Central memory CD8-positive, alpha-beta T cell (primary cell): ENCODE data around the gene USP11.

Experiments
- ATAC-seq: fragments of 150-1000 bp; cut with Tn5 transposase; replicated peaks from 2 replicates; pipeline ENCODE4 v1.10.0; 2022; ENCODE audit warnings: mild to moderate bottlenecking, moderate FRiP score, moderate number of reproducible peaks; ENCODE audit not compliant: poor library complexity, severe bottlenecking; ENCODE audit errors: extremely low read depth
- DNase-seq, 2 donors: peaks; one replicate each; pipeline ENCODE4 v3.0.0; 2021; ENCODE audit warnings: low spot score in 2 of 2
- H3K27ac Mint-ChIP-seq: one replicate; pipeline ENCODE4 v1.8.0; 2022; ENCODE audit warnings: low read depth, mild to moderate bottlenecking, moderate library complexity, mixed read lengths
- H3K27me3 Mint-ChIP-seq: one replicate; pipeline ENCODE4 v1.8.0; 2022; ENCODE audit warnings: mixed read lengths
- H3K36me3 Mint-ChIP-seq: one replicate; pipeline ENCODE4 v1.8.0; 2022; ENCODE audit warnings: mild to moderate bottlenecking, moderate library complexity, mixed read lengths; ENCODE audit not compliant: insufficient read depth
- H3K4me1 Mint-ChIP-seq: one replicate; pipeline ENCODE4 v1.8.0; 2022; ENCODE audit warnings: mixed read lengths
- H3K4me3 Mint-ChIP-seq: one replicate; pipeline ENCODE4 v1.8.0; 2022; ENCODE audit warnings: mild to moderate bottlenecking, moderate library complexity, mixed read lengths
- H3K9me3 Mint-ChIP-seq: one replicate; pipeline ENCODE4 v1.8.0; 2022; ENCODE audit warnings: mixed read lengths

USP11 gene

DNA sequence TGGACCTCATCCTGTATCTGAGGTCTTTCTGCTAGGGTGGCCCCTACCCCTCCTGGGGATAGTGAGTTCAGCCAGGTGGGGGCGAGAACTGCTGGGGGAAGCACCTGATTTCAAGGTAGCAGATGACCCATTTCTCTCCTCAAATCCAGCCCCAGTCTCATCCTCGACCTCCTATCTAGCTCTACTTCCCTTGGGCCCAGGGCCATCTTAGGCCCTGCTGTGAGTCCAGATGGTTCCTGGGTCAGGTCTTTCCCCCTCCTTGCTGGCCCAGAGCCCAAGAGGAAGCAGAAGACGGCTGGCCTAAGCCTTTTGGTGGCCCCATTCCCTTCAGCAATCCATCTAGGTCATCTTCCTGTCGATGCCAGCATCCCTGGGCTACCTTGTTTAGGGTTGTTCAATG, 11.1 kb upstream of the USP11 start:
- H3K27me3 Mint-ChIP-seq: no peaks in the 10 kb centered on the region
- ATAC-seq (no peak), DNase-seq (no peak)
- no peak overlapping the region for H3K4me3 Mint-ChIP-seq
- peaks cover 26% of the 10 kb centered on the region for H3K36me3 Mint-ChIP-seq
- H3K9me3 Mint-ChIP-seq: no peaks in the 10 kb centered on the region
- peaks cover 41% of the 10 kb centered on the region for H3K4me1 Mint-ChIP-seq
- no peak overlapping the region for H3K27ac Mint-ChIP-seq

DNA sequence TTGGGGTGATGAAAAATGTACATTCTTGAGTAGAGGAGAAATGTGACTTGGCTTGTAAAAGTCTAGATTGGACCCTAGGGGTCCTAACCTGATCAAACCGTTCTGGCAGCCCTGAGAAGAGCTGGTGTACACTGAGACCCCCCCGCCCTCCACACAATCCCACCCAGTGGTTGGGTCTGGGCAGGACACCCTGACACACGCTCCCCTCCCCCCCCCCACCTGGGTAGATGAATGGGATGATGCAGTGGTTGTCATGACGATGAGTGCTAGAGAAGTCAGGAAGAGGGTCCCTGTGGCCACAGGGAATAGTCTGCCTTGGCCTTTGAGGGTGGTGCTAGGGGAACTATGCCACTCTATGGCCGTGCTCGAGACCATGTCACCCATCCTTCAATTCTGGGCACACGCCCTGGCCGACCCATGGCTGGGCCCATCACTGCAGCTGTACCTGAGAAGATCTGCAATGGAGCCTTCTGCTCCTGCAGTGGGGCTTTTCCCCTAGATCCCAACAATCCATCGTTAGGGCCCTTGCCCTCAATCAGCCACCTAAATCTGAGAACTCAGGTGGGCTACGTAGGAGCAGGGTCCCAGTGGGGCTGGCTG, 10.0 kb upstream of the USP11 start:
- H3K36me3 Mint-ChIP-seq: peaks cover 23% of the 10 kb centered on the region
- H3K27ac Mint-ChIP-seq: no peak overlapping the region
- no peak for ATAC-seq

DNA sequence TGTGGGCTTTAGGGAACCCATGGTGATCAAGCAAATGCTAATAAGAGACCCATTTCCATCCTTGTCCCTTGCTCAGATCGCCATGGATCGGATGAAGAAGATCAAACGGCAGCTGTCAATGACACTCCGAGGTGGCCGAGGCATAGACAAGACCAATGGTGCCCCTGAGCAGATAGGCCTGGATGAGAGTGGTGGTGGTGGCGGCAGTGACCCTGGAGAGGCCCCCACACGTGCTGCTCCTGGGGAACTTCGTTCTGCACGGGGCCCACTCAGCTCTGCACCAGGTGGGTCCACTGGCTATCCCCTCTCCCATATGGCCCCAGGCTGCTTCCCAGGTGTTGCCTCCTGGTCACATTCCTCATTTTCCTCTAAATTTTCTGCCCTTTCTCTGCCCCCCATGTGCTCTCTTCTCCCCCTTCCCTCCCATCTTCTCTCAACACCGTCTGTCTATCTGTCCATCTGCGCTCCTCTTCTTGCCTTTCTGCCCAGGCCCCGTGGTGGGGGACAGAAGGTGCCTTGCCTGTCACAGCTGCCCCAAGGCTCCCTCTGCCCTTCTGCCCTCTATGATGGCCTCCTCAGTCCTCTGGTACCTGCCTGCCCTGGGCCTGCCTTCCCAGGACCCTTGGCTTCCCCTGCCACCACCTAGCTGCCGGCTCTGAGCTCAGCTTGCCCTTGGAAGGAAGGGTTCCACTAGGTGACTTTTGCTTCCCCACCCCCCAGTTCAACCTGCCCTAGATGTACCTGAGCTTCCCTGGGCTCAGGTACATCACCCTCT, 9.1 kb upstream of the USP11 start:
- ATAC-seq (no peak), DNase-seq (no peak)
- Mint-ChIP-seq H3K9me3 (no peaks in the 10 kb centered on the region), H3K27me3 (no peaks in the 10 kb centered on the region), H3K27ac (no peak overlapping the region), H3K36me3 (peaks cover 20% of the 10 kb centered on the region), H3K4me1 (peaks cover 33% of the 10 kb centered on the region), H3K4me3 (no peak overlapping the region)

More for the DNA sequence above, 10.0 kb upstream of the USP11 start:
- no peaks in the 10 kb centered on the region for H3K27me3 Mint-ChIP-seq
- H3K4me1 Mint-ChIP-seq: peaks cover 33% of the 10 kb centered on the region
- DNase-seq: no peak
- H3K9me3 Mint-ChIP-seq: no peaks in the 10 kb centered on the region
- no peak overlapping the region for H3K4me3 Mint-ChIP-seq

DNA sequence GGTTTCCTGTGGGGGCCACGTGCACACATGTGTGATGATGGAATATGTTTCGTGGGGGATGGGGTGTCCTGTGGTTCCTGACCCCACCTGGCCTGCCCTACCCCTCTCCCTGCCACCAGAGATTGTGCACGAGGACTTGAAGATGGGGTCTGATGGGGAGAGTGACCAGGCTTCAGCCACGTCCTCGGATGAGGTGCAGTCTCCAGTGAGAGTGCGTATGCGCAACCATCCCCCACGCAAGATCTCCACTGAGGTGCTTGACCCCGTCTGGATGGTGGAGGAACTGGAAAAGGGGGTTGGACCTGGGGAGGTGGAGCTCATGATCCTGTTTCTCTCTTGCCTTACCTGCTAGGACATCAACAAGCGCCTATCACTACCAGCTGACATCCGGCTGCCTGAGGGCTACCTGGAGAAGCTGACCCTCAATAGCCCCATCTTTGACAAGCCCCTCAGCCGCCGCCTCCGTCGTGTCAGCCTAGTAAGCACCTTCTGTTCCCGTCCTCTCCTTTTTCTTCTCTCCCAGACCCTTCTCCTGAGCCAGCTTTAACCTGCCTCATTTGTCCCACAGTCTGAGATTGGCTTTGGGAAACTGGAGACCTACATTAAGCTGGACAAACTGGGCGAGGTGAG, 8.4 kb upstream of the USP11 start:
- H3K27me3 Mint-ChIP-seq: no peaks in the 10 kb centered on the region
- H3K4me3 Mint-ChIP-seq: no peak overlapping the region
- no peaks in the 10 kb centered on the region for H3K9me3 Mint-ChIP-seq
- H3K27ac Mint-ChIP-seq: peak overlapping the region; percentile 29
- no peak for ATAC-seq
- DNase-seq: no peak
- peaks cover 20% of the 10 kb centered on the region for H3K36me3 Mint-ChIP-seq
- peaks cover 28% of the 10 kb centered on the region for H3K4me1 Mint-ChIP-seq

DNA sequence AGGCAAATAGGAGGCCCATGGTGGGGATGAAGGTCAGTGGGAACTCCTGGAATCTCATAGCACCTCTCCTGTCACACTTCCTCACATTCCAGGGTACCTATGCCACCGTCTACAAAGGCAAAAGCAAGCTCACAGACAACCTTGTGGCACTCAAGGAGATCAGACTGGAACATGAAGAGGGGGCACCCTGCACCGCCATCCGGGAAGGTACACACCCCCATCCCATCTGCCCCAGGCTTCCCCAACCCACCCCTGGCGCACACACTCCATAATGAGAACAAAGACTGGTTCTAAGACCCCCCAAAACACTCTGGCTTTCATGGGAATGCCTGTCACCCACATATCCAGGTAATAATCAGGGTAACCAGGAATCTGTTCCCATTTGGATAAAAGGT, 7.9 kb upstream of the USP11 start:
- Mint-ChIP-seq H3K4me3 (no peak overlapping the region), H3K27ac (peak overlapping the region; percentile 29), H3K27me3 (no peaks in the 10 kb centered on the region), H3K36me3 (peaks cover 19% of the 10 kb centered on the region), H3K9me3 (no peaks in the 10 kb centered on the region), H3K4me1 (peaks cover 23% of the 10 kb centered on the region)
- no peak for DNase-seq
- no peak for ATAC-seq

DNA sequence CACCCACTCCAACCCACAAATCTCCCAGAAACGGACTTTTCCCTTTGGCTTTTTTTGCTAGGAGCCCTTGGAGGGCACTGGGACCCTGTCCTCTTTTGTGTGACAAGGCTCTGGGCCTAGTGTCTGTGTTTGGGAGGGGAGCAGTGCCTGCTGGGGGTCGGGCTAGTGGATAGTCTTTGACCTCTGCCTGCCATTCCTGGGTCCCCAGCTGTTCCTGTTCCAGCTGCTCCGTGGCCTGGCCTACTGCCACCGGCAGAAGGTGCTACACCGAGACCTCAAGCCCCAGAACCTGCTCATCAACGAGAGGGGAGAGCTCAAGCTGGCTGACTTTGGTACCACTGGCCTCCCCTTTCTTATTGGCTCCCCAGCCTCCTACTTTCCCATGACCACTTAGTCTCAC, 6.7 kb upstream of the USP11 start:
- no peak overlapping the region for H3K4me3 Mint-ChIP-seq
- no peaks in the 10 kb centered on the region for H3K27me3 Mint-ChIP-seq
- DNase-seq (no peak), ATAC-seq (no peak)
- peaks cover 23% of the 10 kb centered on the region for H3K36me3 Mint-ChIP-seq
- H3K9me3 Mint-ChIP-seq: no peaks in the 10 kb centered on the region
- H3K4me1 Mint-ChIP-seq: peaks cover 11% of the 10 kb centered on the region
- H3K27ac Mint-ChIP-seq: no peak overlapping the region

DNA sequence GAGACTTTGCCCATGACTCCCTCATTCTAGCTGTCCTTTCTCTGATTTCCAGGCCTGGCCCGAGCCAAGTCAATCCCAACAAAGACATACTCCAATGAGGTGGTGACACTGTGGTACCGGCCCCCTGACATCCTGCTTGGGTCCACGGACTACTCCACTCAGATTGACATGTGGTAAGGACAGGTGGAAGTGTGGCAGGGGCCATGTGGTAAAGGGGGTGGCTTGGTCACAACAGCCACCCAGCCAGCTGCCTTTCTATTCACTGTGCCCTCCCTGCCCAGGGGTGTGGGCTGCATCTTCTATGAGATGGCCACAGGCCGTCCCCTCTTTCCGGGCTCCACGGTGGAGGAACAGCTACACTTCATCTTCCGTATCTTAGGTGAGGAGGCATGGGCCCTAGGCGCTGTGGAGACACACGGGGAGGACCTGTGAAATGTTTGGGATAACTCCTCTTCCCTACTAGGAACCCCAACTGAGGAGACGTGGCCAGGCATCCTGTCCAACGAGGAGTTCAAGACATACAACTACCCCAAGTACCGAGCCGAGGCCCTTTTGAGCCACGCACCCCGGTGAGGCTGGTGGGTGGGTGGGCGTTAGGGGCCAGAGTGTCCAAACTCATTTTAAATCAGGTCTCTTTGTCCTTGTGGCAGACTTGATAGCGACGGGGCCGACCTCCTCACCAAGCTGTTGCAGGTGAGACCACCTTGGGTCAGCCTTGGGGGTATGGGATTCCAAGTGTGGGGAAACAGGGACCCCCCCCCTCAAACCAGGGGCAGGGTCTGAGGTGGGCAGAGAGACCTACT, 6.1 kb upstream of the USP11 start:
- Mint-ChIP-seq H3K27ac (no peak overlapping the region), H3K36me3 (peaks cover 25% of the 10 kb centered on the region), H3K9me3 (no peaks in the 10 kb centered on the region), H3K4me3 (no peak overlapping the region), H3K27me3 (no peaks in the 10 kb centered on the region), H3K4me1 (peaks cover 10% of the 10 kb centered on the region)
- ATAC-seq (no peak), DNase-seq (no peak)

DNA sequence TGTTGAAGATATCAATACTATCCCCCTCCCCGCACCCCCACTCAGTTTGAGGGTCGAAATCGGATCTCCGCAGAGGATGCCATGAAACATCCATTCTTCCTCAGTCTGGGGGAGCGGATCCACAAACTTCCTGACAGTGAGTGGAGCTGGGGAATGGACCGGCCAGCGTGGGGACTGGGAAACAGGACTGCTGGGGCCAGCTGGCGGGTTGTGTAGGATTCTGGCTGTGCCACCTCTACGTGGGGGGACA, 5.5 kb upstream of the USP11 start:
- Mint-ChIP-seq H3K4me1 (peaks cover 6% of the 10 kb centered on the region), H3K27me3 (no peaks in the 10 kb centered on the region), H3K36me3 (peaks cover 25% of the 10 kb centered on the region), H3K4me3 (no peak overlapping the region), H3K27ac (no peak overlapping the region), H3K9me3 (no peaks in the 10 kb centered on the region)
- no peak for DNase-seq
- no peak for ATAC-seq

DNA sequence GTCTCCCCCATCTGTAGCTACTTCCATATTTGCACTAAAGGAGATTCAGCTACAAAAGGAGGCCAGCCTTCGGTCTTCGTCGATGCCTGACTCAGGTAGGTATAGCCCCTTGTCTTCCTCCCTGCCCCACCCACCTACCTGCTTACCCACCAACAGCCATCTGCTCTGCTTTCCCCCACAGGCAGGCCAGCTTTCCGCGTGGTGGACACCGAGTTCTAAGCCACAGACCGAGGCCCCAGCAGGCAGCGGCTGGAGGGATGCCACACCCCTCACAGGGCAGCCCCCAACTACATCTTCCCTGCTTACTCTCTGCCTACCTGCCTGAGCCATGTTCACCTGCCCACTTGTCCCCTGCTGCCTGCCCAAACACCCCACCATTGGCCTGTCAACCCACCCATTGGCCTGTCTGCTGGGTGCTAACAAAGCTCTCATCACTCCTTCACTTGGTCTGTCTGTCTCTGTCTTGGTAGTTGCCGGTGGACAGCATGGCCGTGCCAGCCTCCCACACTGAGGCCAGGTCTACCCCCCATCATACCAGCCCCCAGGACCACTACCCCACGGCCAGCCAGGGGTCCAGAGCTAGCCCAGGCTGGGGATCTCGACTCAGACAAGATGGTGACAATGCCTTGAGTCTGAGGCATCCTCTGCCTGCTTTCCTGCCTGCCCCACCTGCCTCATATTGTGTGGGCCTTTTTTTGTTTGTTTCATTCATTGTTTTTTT, 4.1 kb upstream of the USP11 start:
- H3K36me3 Mint-ChIP-seq: peaks cover 37% of the 10 kb centered on the region

DNA sequence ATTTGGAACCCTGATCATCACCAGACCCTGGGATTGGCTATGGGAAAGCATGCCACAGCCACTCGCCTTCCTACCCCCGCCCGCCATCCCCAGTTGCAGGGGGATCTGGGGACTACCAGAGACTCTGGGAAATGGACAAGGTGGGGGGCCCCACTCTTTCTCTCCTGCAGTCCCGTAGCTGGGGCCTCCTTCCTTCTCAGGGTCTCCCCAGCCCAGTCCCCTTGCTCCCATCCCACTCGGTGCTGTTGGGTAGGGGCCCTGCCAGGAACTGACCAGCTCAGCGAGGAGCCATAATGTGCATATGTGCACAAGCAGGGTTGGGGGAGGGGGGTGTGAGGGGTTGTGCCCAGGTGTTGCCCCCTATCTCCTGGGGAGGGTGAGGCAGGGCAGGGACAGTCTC, 3.4 kb upstream of the USP11 start:
- Mint-ChIP-seq H3K27me3 (no peaks in the 10 kb centered on the region), H3K9me3 (no peaks in the 10 kb centered on the region), H3K4me3 (no peak overlapping the region), H3K36me3 (peaks cover 38% of the 10 kb centered on the region), H3K27ac (no peak overlapping the region), H3K4me1 (peaks cover 7% of the 10 kb centered on the region)
- ATAC-seq (no peak), DNase-seq (no peak)

More for the DNA sequence above, 4.1 kb upstream of the USP11 start:
- ATAC-seq (no peak), DNase-seq (no peak)
- Mint-ChIP-seq H3K27ac (no peak overlapping the region), H3K9me3 (no peaks in the 10 kb centered on the region), H3K27me3 (no peaks in the 10 kb centered on the region), H3K4me1 (peaks cover 7% of the 10 kb centered on the region), H3K4me3 (no peak overlapping the region)

DNA sequence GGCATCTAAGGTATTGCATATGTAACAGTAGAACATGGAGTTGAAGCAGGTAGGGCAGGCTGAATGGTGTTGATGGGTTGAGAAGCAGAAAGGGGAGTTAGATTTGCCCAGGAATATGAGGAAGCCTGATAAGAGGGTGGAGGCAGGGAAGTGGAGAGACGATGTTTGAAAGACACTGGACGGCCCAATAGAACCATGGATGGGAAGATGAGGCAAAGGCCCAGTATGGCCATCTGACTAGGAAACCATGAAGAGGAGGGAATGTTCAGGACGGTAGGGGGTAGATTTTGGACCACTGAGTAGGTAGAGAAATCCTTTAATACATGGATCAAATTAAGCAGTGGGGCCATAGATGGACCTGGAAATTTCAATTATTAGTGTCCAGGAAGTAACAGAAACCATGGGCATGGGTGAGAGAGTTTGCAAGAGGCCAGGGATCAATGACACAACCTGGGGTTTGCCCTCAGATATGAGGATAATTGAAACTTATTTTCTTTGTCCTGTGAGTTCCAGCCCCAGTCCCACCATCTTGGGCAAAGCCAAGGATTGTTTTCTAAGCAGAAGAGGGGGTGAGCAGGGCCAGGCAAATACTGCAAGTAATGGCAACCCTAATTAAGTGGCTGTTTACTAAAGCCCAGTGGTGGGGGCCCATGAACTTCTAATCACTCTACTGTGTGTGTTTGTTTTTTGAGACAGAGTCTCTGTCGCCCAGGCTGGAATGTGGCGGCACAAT, 2.5 kb upstream of the USP11 start:
- Mint-ChIP-seq H3K36me3 (peaks cover 35% of the 10 kb centered on the region), H3K9me3 (no peaks in the 10 kb centered on the region), H3K27me3 (no peaks in the 10 kb centered on the region), H3K4me1 (peaks cover 10% of the 10 kb centered on the region), H3K27ac (no peak overlapping the region), H3K4me3 (no peak overlapping the region)
- DNase-seq: no peak
- ATAC-seq: no peak

DNA sequence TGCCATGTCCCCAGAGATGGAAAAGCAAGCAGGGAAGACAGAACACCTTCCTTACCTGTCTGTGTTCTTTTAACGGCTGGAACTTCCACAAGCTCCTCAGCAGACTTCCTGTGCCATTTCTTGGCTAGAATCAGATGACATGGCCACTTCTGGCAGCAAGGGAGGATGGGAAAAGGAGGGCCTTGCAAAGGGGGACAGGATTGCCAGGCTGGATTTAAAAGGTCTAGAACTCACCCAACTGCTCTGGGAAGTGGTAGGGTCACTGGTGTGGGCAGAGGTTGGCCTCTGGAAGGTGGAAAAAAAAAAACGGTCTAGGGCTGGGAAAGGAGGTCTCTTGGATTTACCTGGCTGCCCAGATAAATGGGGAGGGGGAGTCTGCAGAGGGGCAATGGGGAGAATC, 1.6 kb upstream of the USP11 start:
- peaks cover 31% of the 10 kb centered on the region for H3K36me3 Mint-ChIP-seq
- no peak for ATAC-seq
- H3K9me3 Mint-ChIP-seq: no peaks in the 10 kb centered on the region
- no peak overlapping the region for H3K4me3 Mint-ChIP-seq
- no peak for DNase-seq
- H3K27ac Mint-ChIP-seq: peak overlapping the region; percentile 70
- H3K4me1 Mint-ChIP-seq: peaks cover 19% of the 10 kb centered on the region
- H3K27me3 Mint-ChIP-seq: no peaks in the 10 kb centered on the region
